OCI-LY7 (cell line): Measurements from ENCODE around the gene LMX1B. TPM values are rescaled to one million over a fixed set of nuclear protein-coding genes. Genes with fewer than 3 reads are reported as not detected.

ENCODE experiments used
- BruUV-seq: library from RNA; stranded (reverse); fragments of 400-500 nt; replicated peaks from 2 replicates; lab custom pipeline; 2021; lab: Mats Ljungman, UMichigan
- CTCF ChIA-PET: fragments of 300-600 bp; sonication (Branson Sonifier 250); formaldehyde crosslinking; loops from one replicate; lab custom pipeline; 2022; ENCODE audit warnings: antibody characterized with exemption; ENCODE audit not compliant: unreplicated experiment; lab: Charles Lee
- POLR2A ChIA-PET: fragments of 300-600 bp; sonication (Branson Sonifier 250); formaldehyde crosslinking; loops from one replicate; lab custom pipeline; 2022; ENCODE audit warnings: antibody characterized with exemption; lab: Charles Lee
- DNase-seq: peaks from one replicate; pipeline ENCODE4 v3.0.0-alpha.2; 2015; ENCODE audit warnings: low spot score
- H2AFZ ChIP-seq: fragments of 200-600 bp; sonication (generic), shearing (Covaris generic); 2 replicates; pipeline ENCODE4 v1.6.1; 2014; ENCODE audit warnings: mild to moderate bottlenecking, antibody characterized with exemption, low read length, moderate library complexity
- H3K27ac ChIP-seq: fragments of 200-600 bp; sonication (generic); 2 replicates; pipeline ENCODE4 v1.5.1; 2014; ENCODE audit warnings: mixed run types, low read depth, mild to moderate bottlenecking, moderate library complexity, low read length, inconsistent platforms; ENCODE audit not compliant: poor library complexity, severe bottlenecking
- H3K36me3 ChIP-seq: fragments of 200-600 bp; sonication (generic); 2 replicates; pipeline ENCODE4 v1.6.1; 2014; ENCODE audit warnings: mild to moderate bottlenecking, antibody characterized with exemption, low read length, moderate library complexity, mixed read lengths; ENCODE audit not compliant: insufficient read depth
- H3K4me1 ChIP-seq: fragments of 200-600 bp; sonication (generic); 2 replicates; pipeline ENCODE4 v1.5.1; 2014; ENCODE audit warnings: mild to moderate bottlenecking, low read length; ENCODE audit not compliant: insufficient read depth, poor library complexity, severe bottlenecking
- H3K4me2 ChIP-seq: fragments of 200-600 bp; sonication (generic); 2 replicates; pipeline ENCODE4 v1.6.1; 2014; ENCODE audit warnings: mild to moderate bottlenecking, low read length
- H3K4me3 ChIP-seq: fragments of 200-600 bp; sonication (generic); 2 replicates; pipeline ENCODE4 v1.5.1; 2014; ENCODE audit warnings: mild to moderate bottlenecking, low read depth, low read length; ENCODE audit not compliant: poor library complexity, severe bottlenecking
- H3K79me2 ChIP-seq: fragments of 200-600 bp; sonication (generic); 2 replicates; pipeline ENCODE4 v1.6.1; 2016; ENCODE audit warnings: low read depth, mild to moderate bottlenecking, low read length, moderate library complexity, mixed read lengths; ENCODE audit not compliant: insufficient read depth
- H3K9me2 ChIP-seq: fragments of 200-600 bp; sonication (generic); 2 replicates; pipeline ENCODE4 v1.6.1; 2016; ENCODE audit warnings: mild to moderate bottlenecking, low read length, mixed read lengths; ENCODE audit not compliant: insufficient read depth
- H3K9me3 ChIP-seq: fragments of 200-600 bp; sonication (generic); 2 replicates; pipeline ENCODE4 v1.6.1; 2014; ENCODE audit warnings: mild to moderate bottlenecking, mixed run types, low read length, mixed read lengths
- H4K20me1 ChIP-seq: fragments of 200-600 bp; sonication (generic); 2 replicates; pipeline ENCODE4 v1.6.1; 2014; ENCODE audit warnings: mild to moderate bottlenecking, antibody characterized with exemption, low read length, moderate library complexity, mixed read lengths; ENCODE audit not compliant: insufficient read depth
- CTCF ChIP-seq: fragments of 200-600 bp; sonication (generic); conservative IDR thresholded peaks from 2 replicates; pipeline ENCODE4 v1.5.1; 2014; ENCODE audit warnings: mild to moderate bottlenecking, antibody characterized with exemption, low read length, moderate library complexity, mixed read lengths
- EZH2phosphoT487 ChIP-seq: fragments of 200-600 bp; sonication (generic); IDR thresholded peaks from 2 replicates; pipeline ENCODE4 v1.6.1; 2018; ENCODE audit warnings: low read depth, borderline replicate concordance, mild to moderate bottlenecking, mixed run types, antibody characterized with exemption, low read length, moderate library complexity, mixed read lengths
- intact Hi-C: fragments of 100-400 bp; cut with micrococcal nuclease; formaldehyde crosslinking; loops from one replicate; pipeline ENCODE4 v1.10.0; 2022; ENCODE audit not compliant: unreplicated experiment
- total RNA-seq, 2 experiments: library from RNA; depleted of rRNA in 1 of 2; stranded (reverse); fragments of >200 nt in 1 of 2; shearing (Covaris generic) in 1 of 2; gene quantifications; 2 replicates each; pipeline ENCODE4 v1.2.3, GENCODE V29; 2014 to 2022

LMX1B gene
- total RNA-seq, 2 experiments from 2014 or later: not detected

- Histone ChIP-seq H3K9me3 (no peaks in the 10 kb centered on the region), H3K27ac (no peak overlapping the region), H4K20me1 (no peaks in the 10 kb centered on the region), H3K36me3 (no peaks in the 10 kb centered on the region), H2AFZ (no peak overlapping the region), H3K4me2 (no peak overlapping the region), H3K4me1 (no peaks in the 10 kb centered on the region), H3K79me2 (no peaks in the 10 kb centered on the region), H3K4me3 (no peak overlapping the region), H3K9me2 (no peaks in the 10 kb centered on the region)
- BruUV-seq: no TSS peak
- DNase-seq: no peak
- ChIA-PET CTCF (no interaction called here), POLR2A (no interaction called here)
- TF ChIP-seq CTCF (no peak), EZH2phosphoT487 (no peak)
- intact Hi-C loops: no loop called here
Measured at GRCh38 chr9:126692041-126692758, 78.5 kb downstream of the LMX1B start.

- CTCF ChIA-PET: no interaction called here
- no peaks in the 10 kb centered on the region for H3K4me1 ChIP-seq
- H3K9me3 ChIP-seq: no peaks in the 10 kb centered on the region
- no peaks in the 10 kb centered on the region for H4K20me1 ChIP-seq
- intact Hi-C loops: no loop called here
- no peaks in the 10 kb centered on the region for H3K36me3 ChIP-seq
- no peak overlapping the region for H3K4me3 ChIP-seq
- TF ChIP-seq EZH2phosphoT487: no peak
- no peak for TF ChIP-seq CTCF
- no peak overlapping the region for H2AFZ ChIP-seq
- POLR2A ChIA-PET: no interaction called here
- no peak for DNase-seq
- H3K27ac ChIP-seq: no peak overlapping the region
- no peaks in the 10 kb centered on the region for H3K79me2 ChIP-seq
- no peaks in the 10 kb centered on the region for H3K9me2 ChIP-seq
- H3K4me2 ChIP-seq: no peak overlapping the region
- no TSS peak for BruUV-seq
Measured at GRCh38 chr9:126692759-126693427, 79.2 kb downstream of the LMX1B start.

- H3K4me1 ChIP-seq: no peaks in the 10 kb centered on the region
- intact Hi-C loops: no loop called here
- BruUV-seq: no TSS peak
- no peaks in the 10 kb centered on the region for H3K9me2 ChIP-seq
- no peak for DNase-seq
- CTCF ChIA-PET: no interaction called here
- POLR2A ChIA-PET: no interaction called here
- H4K20me1 ChIP-seq: no peaks in the 10 kb centered on the region
- H3K79me2 ChIP-seq: no peaks in the 10 kb centered on the region
- H3K9me3 ChIP-seq: no peaks in the 10 kb centered on the region
- TF ChIP-seq CTCF (no peak), EZH2phosphoT487 (no peak)
- no peaks in the 10 kb centered on the region for H3K36me3 ChIP-seq
- H2AFZ ChIP-seq: no peak overlapping the region
- H3K4me2 ChIP-seq: no peak overlapping the region
- H3K4me3 ChIP-seq: no peak overlapping the region
- H3K27ac ChIP-seq: no peak overlapping the region
Measured at GRCh38 chr9:126693428-126693944, 79.8 kb downstream of the LMX1B start.
